ENCODE results near the gene COLEC12.

Gene COLEC12

GRCh38 chr18:506264-506663 is 5.8 kb upstream of the COLEC12 start:
- DNase-seq (ENCODE audit: low read depth in 2 of 2): no peak

- DNase-seq (ENCODE audit: low read depth in 2 of 2): no peak
Observed at GRCh38 chr18:505483-506122, 5.1 kb upstream of the COLEC12 start.

GRCh38 chr18:501406-501714 is 859 bp upstream of the COLEC12 start:
- no peak for DNase-seq (ENCODE audit: low read depth in 2 of 2)

GRCh38 chr18:499776-500631 is 497 bp downstream of the COLEC12 start:
- no peak for DNase-seq (ENCODE audit: low read depth in 2 of 2)

GRCh38 chr18:498931-499775 is 1.3 kb downstream of the COLEC12 start:
- DNase-seq (ENCODE audit: low read depth in 2 of 2): no peak

- DNase-seq (ENCODE audit: low read depth in 2 of 2): no peak
Observed at GRCh38 chr18:497688-498087, 2.8 kb downstream of the COLEC12 start.

GRCh38 chr18:495452-495851 is 5.0 kb downstream of the COLEC12 start:
- DNase-seq (ENCODE audit: low read depth in 2 of 2): no peak

- no peak for DNase-seq (ENCODE audit: low read depth in 2 of 2)
Observed at GRCh38 chr18:495017-495416, 5.5 kb downstream of the COLEC12 start.

GRCh38 chr18:493986-494983 is 6.2 kb downstream of the COLEC12 start:
- no peak for DNase-seq (ENCODE audit: low read depth in 2 of 2)

- no peak for DNase-seq (ENCODE audit: low read depth in 2 of 2)
Observed at GRCh38 chr18:492451-492850, 8.1 kb downstream of the COLEC12 start.

- no peak for DNase-seq (ENCODE audit: low read depth in 2 of 2)
Observed at GRCh38 chr18:490624-491023, 9.9 kb downstream of the COLEC12 start.

- no peak for DNase-seq (ENCODE audit: low read depth in 2 of 2)
Observed at GRCh38 chr18:490024-490366, 10.5 kb downstream of the COLEC12 start.

GRCh38 chr18:489244-490023 is 11.1 kb downstream of the COLEC12 start:
- no peak for DNase-seq (ENCODE audit: low read depth in 2 of 2)

GRCh38 chr18:486929-487740 is 13.4 kb downstream of the COLEC12 start:
- no peak for DNase-seq (ENCODE audit: low read depth in 2 of 2)

- no peak for DNase-seq (ENCODE audit: low read depth in 2 of 2)
Observed at GRCh38 chr18:484749-485464, 15.6 kb downstream of the COLEC12 start.

GRCh38 chr18:478681-479080 is 21.8 kb downstream of the COLEC12 start:
- DNase-seq (ENCODE audit: low read depth in 2 of 2): no peak

- DNase-seq (ENCODE audit: low read depth in 2 of 2): no peak
Observed at GRCh38 chr18:477565-477964, 22.9 kb downstream of the COLEC12 start.

- DNase-seq (ENCODE audit: low read depth in 2 of 2): no peak
Observed at GRCh38 chr18:476251-476664, 24.2 kb downstream of the COLEC12 start.

All from stimulated activated CD8-positive, alpha-beta memory T cell treated with anti-CD3 and anti-CD28 coated beads, Interleukin-7, amount 100 ng/mL, for 1 hour (primary cell).